Chondrocyte (in vitro differentiated cells): ENCODE measurements around the gene PCDH8. TPM values are rescaled to one million over a fixed set of nuclear protein-coding genes. Genes with fewer than 3 reads are reported as not detected.

ENCODE experiments used
- DNase-seq: peaks from one replicate; pipeline ENCODE4 v3.0.0; 2021; ENCODE audit warnings: mixed read lengths, low spot score
- H3K27ac Mint-ChIP-seq: one replicate; pipeline ENCODE4 v1.8.0; 2021; ENCODE audit warnings: mild to moderate bottlenecking, moderate library complexity, mixed read lengths; ENCODE audit not compliant: unreplicated experiment
- H3K27me3 Mint-ChIP-seq: 2 replicates; pipeline ENCODE4 v1.8.0; 2021; ENCODE audit warnings: low read depth, mixed read lengths
- H3K36me3 Mint-ChIP-seq: 2 replicates; pipeline ENCODE4 v1.8.0; 2021; ENCODE audit warnings: low read depth, mixed read lengths
- H3K4me1 Mint-ChIP-seq: 2 replicates; pipeline ENCODE4 v1.8.0; 2021; ENCODE audit warnings: low read depth, mild to moderate bottlenecking, mixed read lengths
- H3K4me3 Mint-ChIP-seq: one replicate; pipeline ENCODE4 v1.8.0; 2021; ENCODE audit warnings: mild to moderate bottlenecking, moderate library complexity, mixed read lengths; ENCODE audit not compliant: unreplicated experiment
- H3K9me3 Mint-ChIP-seq: 2 replicates; pipeline ENCODE4 v1.8.0; 2021; ENCODE audit warnings: low read depth, mixed read lengths
- microRNA-seq: library from miRNA; unstranded; fragments of <30 nt; microRNA quantifications from one replicate; pipeline ENCODE4 v1.2.0, GENCODE V29; 2020; ENCODE audit warnings: borderline number of aligned reads
- total RNA-seq: library from RNA; stranded (reverse); gene quantifications from 3 replicates; pipeline ENCODE4 v1.2.1, GENCODE V29; 2021
- TF ChIP-seq, protein P1 (sequence below): fragments of 200-600 bp; sonication (generic); IDR thresholded peaks from 2 replicates; pipeline ENCODE4 v1.5.0; 2021; ENCODE audit warnings: antibody characterized with exemption, mild to moderate bottlenecking, moderate library complexity

The PCDH8 gene
- total RNA-seq, 1 donor from 2014 or later = not detected

DNA sequence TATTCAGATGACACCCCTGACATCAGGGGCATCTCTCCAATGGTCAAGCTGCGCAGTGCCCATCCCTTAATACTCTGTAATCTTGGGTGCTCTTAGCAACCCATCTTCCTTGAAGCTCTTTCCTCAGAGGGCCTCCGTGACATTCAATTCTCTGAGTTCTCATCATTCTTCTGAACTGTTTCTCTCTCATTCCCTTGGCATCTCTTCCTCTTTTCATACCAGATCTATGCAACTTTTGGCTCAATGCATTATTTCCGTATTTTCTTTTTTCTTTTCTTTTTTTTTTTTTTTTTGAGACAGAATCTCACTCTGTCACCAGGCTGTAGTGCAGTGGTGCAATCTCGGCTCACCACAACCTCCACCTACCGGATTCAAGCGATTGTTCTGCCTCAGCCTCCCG, 53.9 kb downstream of the PCDH8 start:
- Mint-ChIP-seq H3K27ac (no peak overlapping the region), H3K36me3 (no peaks in the 10 kb centered on the region), H3K9me3 (no peaks in the 10 kb centered on the region), H3K4me1 (no peaks in the 10 kb centered on the region), H3K4me3 (no peak overlapping the region), H3K27me3 (no peaks in the 10 kb centered on the region)
- TF ChIP-seq, protein P1, sequence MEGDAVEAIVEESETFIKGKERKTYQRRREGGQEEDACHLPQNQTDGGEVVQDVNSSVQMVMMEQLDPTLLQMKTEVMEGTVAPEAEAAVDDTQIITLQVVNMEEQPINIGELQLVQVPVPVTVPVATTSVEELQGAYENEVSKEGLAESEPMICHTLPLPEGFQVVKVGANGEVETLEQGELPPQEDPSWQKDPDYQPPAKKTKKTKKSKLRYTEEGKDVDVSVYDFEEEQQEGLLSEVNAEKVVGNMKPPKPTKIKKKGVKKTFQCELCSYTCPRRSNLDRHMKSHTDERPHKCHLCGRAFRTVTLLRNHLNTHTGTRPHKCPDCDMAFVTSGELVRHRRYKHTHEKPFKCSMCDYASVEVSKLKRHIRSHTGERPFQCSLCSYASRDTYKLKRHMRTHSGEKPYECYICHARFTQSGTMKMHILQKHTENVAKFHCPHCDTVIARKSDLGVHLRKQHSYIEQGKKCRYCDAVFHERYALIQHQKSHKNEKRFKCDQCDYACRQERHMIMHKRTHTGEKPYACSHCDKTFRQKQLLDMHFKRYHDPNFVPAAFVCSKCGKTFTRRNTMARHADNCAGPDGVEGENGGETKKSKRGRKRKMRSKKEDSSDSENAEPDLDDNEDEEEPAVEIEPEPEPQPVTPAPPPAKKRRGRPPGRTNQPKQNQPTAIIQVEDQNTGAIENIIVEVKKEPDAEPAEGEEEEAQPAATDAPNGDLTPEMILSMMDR = no peak
- DNase-seq = no peak

DNA sequence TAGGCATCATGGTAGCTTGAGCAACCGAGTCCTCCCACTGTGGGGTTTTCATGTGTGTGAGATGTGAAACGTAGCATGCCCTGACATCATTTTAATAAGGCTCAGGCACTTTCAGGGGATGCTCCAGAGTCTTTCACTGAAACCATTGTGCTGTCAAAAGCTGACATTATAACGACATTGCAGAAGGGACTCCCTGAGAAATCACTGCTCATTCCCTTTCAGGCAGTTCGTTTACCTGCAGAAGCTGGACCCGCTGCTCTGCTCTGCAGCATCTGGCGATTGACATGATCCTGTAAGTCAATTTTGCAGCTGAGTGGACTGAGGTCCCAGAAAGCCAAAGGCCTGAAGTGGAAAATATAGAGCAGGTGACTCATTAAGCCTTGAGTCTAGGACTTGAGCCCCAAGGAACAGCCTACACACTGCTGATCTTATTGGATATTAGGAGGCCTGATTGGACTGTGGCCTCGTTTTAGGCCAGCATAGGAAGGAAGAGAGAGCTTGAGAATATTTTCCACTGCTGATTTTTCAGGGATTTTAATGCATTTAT, 54.9 kb downstream of the PCDH8 start:
- no peaks in the 10 kb centered on the region for H3K36me3 Mint-ChIP-seq
- DNase-seq = no peak
- TF ChIP-seq, protein P1 = no peak
- H3K4me1 Mint-ChIP-seq = no peaks in the 10 kb centered on the region
- no peaks in the 10 kb centered on the region for H3K9me3 Mint-ChIP-seq
- no peak overlapping the region for H3K4me3 Mint-ChIP-seq
- H3K27ac Mint-ChIP-seq = no peak overlapping the region
- H3K27me3 Mint-ChIP-seq = peaks cover 4% of the 10 kb centered on the region

Small RNA genes lying within 50 kb of the gene (microRNA-seq; reads per million reads assigned to microRNA genes)
- not detected for gene MIR759

Other genes starting within 250 kb of the PCDH8 start
- gene HNRNPA1L2, start 206.2 kb downstream of the PCDH8 start, total RNA-seq = 7.3 to 10.9 TPM (median 7.4 TPM) in 3 replicates
- gene SUGT1, start 195.8 kb downstream of the PCDH8 start, total RNA-seq = 46.6 to 57.5 TPM (median 50.5 TPM) in 3 replicates
- gene CNMD, start 108.8 kb downstream of the PCDH8 start, total RNA-seq = not detected in 3 replicates
- gene OLFM4, start 180.2 kb upstream of the PCDH8 start, total RNA-seq = 0.18 to 0.25 TPM in 2 of 3 replicates, not detected in the other